ENCODE data around the gene PHACTR4. TPM values are rescaled to one million over a fixed set of nuclear protein-coding genes. Genes with fewer than 3 reads are reported as not detected.

The PHACTR4 gene
- total and polyA plus RNA-seq, 9 of the 15 experiments (the other 6 are each of a cell fraction or from before 2014, with no cell fraction given): 6.4 to 43.6 (median 14.2) TPM

DNA sequence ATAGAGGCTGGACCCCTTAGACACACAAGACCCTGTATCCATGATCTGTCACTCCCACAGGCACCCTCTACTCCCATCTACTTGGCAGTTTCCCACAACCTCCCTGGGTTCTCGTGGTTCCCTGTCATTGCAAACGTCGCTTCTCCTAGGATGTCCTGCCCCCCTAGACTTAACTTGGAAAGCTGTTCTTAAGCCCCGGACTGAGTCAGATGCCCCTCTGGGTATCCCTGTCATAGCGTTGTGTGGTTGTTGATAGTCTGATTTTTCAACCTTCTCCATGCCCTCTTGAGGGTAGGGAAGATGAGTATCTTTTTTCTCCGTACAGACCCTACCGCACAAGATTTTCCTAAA is 148.1 kb downstream of the PHACTR4 start (continued):
- TF ChIP-seq, protein P1, sequence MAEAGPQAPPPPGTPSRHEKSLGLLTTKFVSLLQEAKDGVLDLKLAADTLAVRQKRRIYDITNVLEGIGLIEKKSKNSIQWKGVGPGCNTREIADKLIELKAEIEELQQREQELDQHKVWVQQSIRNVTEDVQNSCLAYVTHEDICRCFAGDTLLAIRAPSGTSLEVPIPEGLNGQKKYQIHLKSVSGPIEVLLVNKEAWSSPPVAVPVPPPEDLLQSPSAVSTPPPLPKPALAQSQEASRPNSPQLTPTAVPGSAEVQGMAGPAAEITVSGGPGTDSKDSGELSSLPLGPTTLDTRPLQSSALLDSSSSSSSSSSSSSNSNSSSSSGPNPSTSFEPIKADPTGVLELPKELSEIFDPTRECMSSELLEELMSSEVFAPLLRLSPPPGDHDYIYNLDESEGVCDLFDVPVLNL (CRISPR knock-in tag; IDR thresholded peaks at IDR 0.05; ENCODE audit: low read depth): no peak
- TF ChIP-seq RNF2 (IDR thresholded peaks at IDR 0.05) (no peak), HNRNPUL1 (IDR thresholded peaks at IDR 0.05; ENCODE audit: low read length) (0 out of 2 replicates have a peak, but pooled peaks have one; percentile 71), NCOA1 (IDR thresholded peaks at IDR 0.05; ENCODE audit: low read depth) (no peak), LCOR (CRISPR knock-in tag; IDR thresholded peaks at IDR 0.05) (peak; percentile 44; the same call in 1 of the 2 replicates), SUPT5H (IDR thresholded peaks at IDR 0.05) (0 out of 2 replicates have a peak, but pooled peaks have one; percentile 1)

DNA sequence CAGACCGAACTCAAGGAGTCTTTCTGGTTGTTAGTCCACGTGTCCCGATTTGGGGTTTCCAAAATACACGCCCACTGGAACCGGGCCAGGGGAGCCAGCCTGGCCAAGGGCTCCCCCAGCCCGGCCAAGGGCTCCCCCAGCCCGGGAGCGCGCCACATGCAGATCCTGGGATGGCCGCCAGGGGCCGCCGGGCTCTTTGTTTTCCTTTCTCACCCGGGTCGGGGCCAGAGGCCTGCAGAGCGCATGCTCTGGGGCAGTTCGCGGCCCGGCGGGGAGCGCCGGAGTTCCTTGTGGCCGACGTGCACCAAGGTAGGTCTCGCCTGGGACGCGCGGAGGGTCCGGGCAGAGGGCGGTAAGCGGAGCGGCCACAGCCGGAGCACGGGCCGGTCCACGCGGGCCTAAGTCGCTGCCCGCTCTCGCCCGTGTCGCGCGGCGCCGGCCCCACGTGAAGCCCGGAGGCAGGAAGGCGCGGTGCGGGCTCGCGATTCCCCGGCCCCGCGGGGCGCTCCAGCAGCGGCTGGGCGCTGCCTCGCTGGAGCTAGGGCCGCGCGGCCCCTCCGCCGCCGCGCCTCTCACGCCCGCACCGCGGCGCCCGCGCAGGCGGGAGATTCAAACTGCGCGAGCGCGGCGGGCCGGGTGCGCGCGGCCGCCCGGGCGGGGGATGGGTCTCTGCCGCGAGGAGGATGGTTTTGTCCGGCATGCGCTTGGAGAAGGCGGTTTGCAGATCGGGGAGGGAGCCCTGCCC is 148.6 kb downstream of the PHACTR4 start:
- Histone ChIP-seq H3K27me3 (ENCODE audit: control insufficient read depth in 2 of 2, insufficient read depth in 2 of 2, low read length in 2 of 2) (no peaks in the 10 kb centered on the region), H3K36me3 (ENCODE audit: control insufficient read depth, insufficient read depth, low read length) (peaks cover 34% of the 10 kb centered on the region; the same call in 2 of the 3 replicates), H3K9me1 (ENCODE audit: control insufficient read depth, insufficient read depth, low read length) (peaks cover 5% of the 10 kb centered on the region), H3K9ac (ENCODE audit: insufficient read depth in 1 of 2, low read depth in 2 of 2, low read length in 2 of 2) (peak overlapping the region; percentile 93 to 98), H2AFZ (ENCODE audit: low read depth, low read length) (peak overlapping the region; percentile 93), H3K79me2 (ENCODE audit: control insufficient read depth, insufficient read depth, low read length) (peaks cover 49% of the 10 kb centered on the region), H3K27ac (ENCODE audit: extremely low read depth, low read depth, low read length) (peak overlapping the region; percentile 99), H4K20me1 (replicated peaks; ENCODE audit: control insufficient read depth, insufficient read depth, low read length) (peaks cover 28% of the 10 kb centered on the region), H3K4me3 (peak overlapping the region; percentile 74), H3K9me3 (replicated peaks; ENCODE audit: control insufficient read depth, insufficient read depth, low read depth, low read length) (no peaks in the 10 kb centered on the region), H3K4me2 (ENCODE audit: insufficient read depth, low read length) (peak overlapping the region; percentile 99), H3K4me1 (replicated peaks in 1 of 2; ENCODE audit: control insufficient read depth in 2 of 2, insufficient read depth in 2 of 2, low read length in 2 of 2) (peaks cover 46 to 47% of the 10 kb centered on the region in 2 experiments)
- peak; percentile 29 for FAIRE-seq
- no TSS peak for BruUV-seq (replicated peaks)
- ChIA-PET CTCF (ENCODE audit: low intra/inter-chr PET ratio) (interaction anchor here (0.6 to 4.6 kb wide), 8 partner anchors 37 to 359 kb away, joined by 3 to 56 read pairs (median 4); no protein-coding TSS in a partner anchor), POLR2A (interaction anchor here (0.7 to 9.8 kb wide), 11 partner anchors 9 to 370 kb away, joined by 3 to 123 read pairs (median 3); partner anchors contain the start of genes RCC1 and RNU11)
- peak; percentile 76 for ATAC-seq
- 1% methylated on average over 70 of the region's 92 CpGs for WGBS (ENCODE audit: insufficient coverage, low coverage, missing lambda C conversion rate)
- intact Hi-C loops (cut with micrococcal nuclease): loop anchor here (1.0 to 5.0 kb wide), 9 partner anchors 35 to 1026 kb away; partner anchors contain the start of genes PHACTR4, RNU11, TRNAU1AP and WASF2
- in situ Hi-C loops (cut with MboI): loop anchor here (5.0 kb wide), 1 partner anchor 84 kb away; no protein-coding TSS in a partner anchor
- DNase-seq (ENCODE audit: extremely low read depth in 1 of 4, low spot score in 3 of 4): peak; percentile 93 to 96 (median 94)
- TF ChIP-seq, protein P2, sequence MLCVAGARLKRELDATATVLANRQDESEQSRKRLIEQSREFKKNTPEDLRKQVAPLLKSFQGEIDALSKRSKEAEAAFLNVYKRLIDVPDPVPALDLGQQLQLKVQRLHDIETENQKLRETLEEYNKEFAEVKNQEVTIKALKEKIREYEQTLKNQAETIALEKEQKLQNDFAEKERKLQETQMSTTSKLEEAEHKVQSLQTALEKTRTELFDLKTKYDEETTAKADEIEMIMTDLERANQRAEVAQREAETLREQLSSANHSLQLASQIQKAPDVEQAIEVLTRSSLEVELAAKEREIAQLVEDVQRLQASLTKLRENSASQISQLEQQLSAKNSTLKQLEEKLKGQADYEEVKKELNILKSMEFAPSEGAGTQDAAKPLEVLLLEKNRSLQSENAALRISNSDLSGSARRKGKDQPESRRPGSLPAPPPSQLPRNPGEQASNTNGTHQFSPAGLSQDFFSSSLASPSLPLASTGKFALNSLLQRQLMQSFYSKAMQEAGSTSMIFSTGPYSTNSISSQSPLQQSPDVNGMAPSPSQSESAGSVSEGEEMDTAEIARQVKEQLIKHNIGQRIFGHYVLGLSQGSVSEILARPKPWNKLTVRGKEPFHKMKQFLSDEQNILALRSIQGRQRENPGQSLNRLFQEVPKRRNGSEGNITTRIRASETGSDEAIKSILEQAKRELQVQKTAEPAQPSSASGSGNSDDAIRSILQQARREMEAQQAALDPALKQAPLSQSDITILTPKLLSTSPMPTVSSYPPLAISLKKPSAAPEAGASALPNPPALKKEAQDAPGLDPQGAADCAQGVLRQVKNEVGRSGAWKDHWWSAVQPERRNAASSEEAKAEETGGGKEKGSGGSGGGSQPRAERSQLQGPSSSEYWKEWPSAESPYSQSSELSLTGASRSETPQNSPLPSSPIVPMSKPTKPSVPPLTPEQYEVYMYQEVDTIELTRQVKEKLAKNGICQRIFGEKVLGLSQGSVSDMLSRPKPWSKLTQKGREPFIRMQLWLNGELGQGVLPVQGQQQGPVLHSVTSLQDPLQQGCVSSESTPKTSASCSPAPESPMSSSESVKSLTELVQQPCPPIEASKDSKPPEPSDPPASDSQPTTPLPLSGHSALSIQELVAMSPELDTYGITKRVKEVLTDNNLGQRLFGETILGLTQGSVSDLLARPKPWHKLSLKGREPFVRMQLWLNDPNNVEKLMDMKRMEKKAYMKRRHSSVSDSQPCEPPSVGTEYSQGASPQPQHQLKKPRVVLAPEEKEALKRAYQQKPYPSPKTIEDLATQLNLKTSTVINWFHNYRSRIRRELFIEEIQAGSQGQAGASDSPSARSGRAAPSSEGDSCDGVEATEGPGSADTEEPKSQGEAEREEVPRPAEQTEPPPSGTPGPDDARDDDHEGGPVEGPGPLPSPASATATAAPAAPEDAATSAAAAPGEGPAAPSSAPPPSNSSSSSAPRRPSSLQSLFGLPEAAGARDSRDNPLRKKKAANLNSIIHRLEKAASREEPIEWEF (CRISPR knock-in tag; IDR thresholded peaks at IDR 0.05): peak; percentile 72; the same call in 1 of the 2 replicates
- TF ChIP-seq JUNB (CRISPR knock-in tag; conservative IDR thresholded peaks at IDR 0.05) (no peak), SMAD1 (IDR thresholded peaks at IDR 0.05; ENCODE audit: low read depth, low read length, partially characterized antibody) (peak; percentile 78)

All from K562 (cell line).